Liver (tissue), 9 donors: ENCODE results near the gene HIF3A. TPM values are rescaled to one million over a fixed set of nuclear protein-coding genes. Genes with fewer than 3 reads are reported as not detected.
"Not testable (repeated sequence)": the region's sequence is repeated elsewhere in the genome, so short reads cannot be mapped to it uniquely, and the experiment has no call there.

Experiments
- DNase-seq: peaks from one replicate; pipeline ENCODE4 v3.0.0-alpha.2; 2017; ENCODE audit warnings: low spot score
- H3K27ac ChIP-seq, 2 donors: one replicate each; pipeline ENCODE4 v1.7.0; 2013; ENCODE audit warnings: inconsistent platforms in 2 of 2, low read length in 2 of 2, control low read depth in 1 of 2, low read depth in 1 of 2, mild to moderate bottlenecking in 1 of 2
- H3K27me3 ChIP-seq, 4 donors: one replicate each; pipeline versions ENCODE4 v1.6.1 to v1.7.0; 2013; ENCODE audit warnings: low read length in 3 of 4, inconsistent platforms in 1 of 4, mild to moderate bottlenecking in 1 of 4, moderate library complexity in 1 of 4; ENCODE audit not compliant: control insufficient read depth in 4 of 4, insufficient read depth in 4 of 4
- H3K36me3 ChIP-seq, 4 donors: one replicate each; pipeline versions ENCODE4 v1.6.1 to v1.7.0; 2013; ENCODE audit warnings: low read length in 3 of 4, mild to moderate bottlenecking in 3 of 4, low read depth in 1 of 4, moderate library complexity in 1 of 4; ENCODE audit not compliant: control insufficient read depth in 4 of 4, insufficient read depth in 3 of 4
- H3K4me1 ChIP-seq, 4 donors: one replicate each; pipeline versions ENCODE4 v1.6.1 to v1.7.0; 2013; ENCODE audit warnings: low read length in 3 of 4, mild to moderate bottlenecking in 3 of 4, moderate library complexity in 1 of 4; ENCODE audit not compliant: control insufficient read depth in 4 of 4, insufficient read depth in 4 of 4
- H3K4me3 ChIP-seq, 3 donors: one replicate each; pipeline versions ENCODE4 v1.6.1 to v1.7.0; 2013; ENCODE audit warnings: low read length in 3 of 3, control low read depth in 1 of 3, low read depth in 1 of 3, mild to moderate bottlenecking in 1 of 3
- H3K9ac ChIP-seq, 2 donors: one replicate each; pipeline ENCODE4 v1.7.0; 2013; ENCODE audit warnings: low read length in 2 of 2, mild to moderate bottlenecking in 2 of 2, moderate library complexity in 2 of 2, control low read depth in 1 of 2, low read depth in 1 of 2
- H3K9me3 ChIP-seq, 4 donors: one replicate each; pipeline versions ENCODE4 v1.6.1 to v1.7.0; 2013; ENCODE audit warnings: low read length in 3 of 4; ENCODE audit not compliant: control insufficient read depth in 4 of 4
- CTCF ChIP-seq: fragments of 150-350 bp; IDR thresholded peaks from 2 replicates; pipeline ENCODE4 v1.5.1; 2017; ENCODE audit warnings: improper control_type of control experiment, low read depth, low read length; ENCODE audit not compliant: missing input control
- FOXA1 ChIP-seq: IDR thresholded peaks from 2 replicates; pipeline ENCODE4 v1.6.1; 2016; ENCODE audit warnings: antibody characterized with exemption
- FOXA2 ChIP-seq: IDR thresholded peaks from 2 replicates; pipeline ENCODE4 v1.6.1; 2016; ENCODE audit warnings: antibody characterized with exemption
- HNF4A ChIP-seq, 2 donors: conservative IDR thresholded peaks; 2 replicates each; pipeline ENCODE4 v1.6.1; 2016; ENCODE audit warnings: antibody characterized with exemption in 2 of 2, mild to moderate bottlenecking in 2 of 2
- HNF4G ChIP-seq: IDR thresholded peaks from 2 replicates; pipeline ENCODE4 v1.6.1; 2016; ENCODE audit warnings: antibody characterized with exemption
- JUND ChIP-seq, 2 donors: IDR thresholded peaks; 2 replicates each; pipeline ENCODE4 v1.6.1; 2016; ENCODE audit warnings: antibody characterized with exemption in 2 of 2
- NR2F2 ChIP-seq: IDR thresholded peaks from 2 replicates; pipeline ENCODE4 v1.6.1; 2016; ENCODE audit warnings: antibody characterized with exemption
- RAD21 ChIP-seq, 2 donors: IDR thresholded peaks; 2 replicates each; pipeline ENCODE4 v1.6.1; 2016; ENCODE audit warnings: antibody characterized with exemption in 2 of 2, mild to moderate bottlenecking in 2 of 2
- RXRA ChIP-seq, 2 donors: IDR thresholded peaks; 2 replicates each; pipeline ENCODE4 v1.6.1; 2017 to 2018; ENCODE audit warnings: antibody characterized with exemption in 2 of 2, mild to moderate bottlenecking in 1 of 2
- ZBTB33 ChIP-seq: IDR thresholded peaks from 2 replicates; pipeline ENCODE4 v1.6.1; 2016; ENCODE audit warnings: antibody characterized with exemption
- WGBS: extraction: QIAGEN DNeasy Blood & Tissue Kit; methylation state at CpG from one replicate; pipeline ENCODE4 v1.1.7; 2013; 5-methylcytosine and 5-hydroxymethylcytosine counted together
- polyA plus RNA-seq, 2 donors: library from polyadenylated mRNA; stranded (reverse) in 1 of 2; unstranded in 1 of 2; fragments of 200-250 nt in 1 of 2; fragments of >200 nt in 1 of 2; fragmentation: Nextera tagmentation in 1 of 2; extraction: Ambion mirVana in 1 of 2; gene quantifications; one replicate each; pipeline versions ENCODE4 v1.2.1 to v1.2.3, GENCODE V29; 2013 to 2015
- total RNA-seq, 2 donors: library from RNA; depleted of rRNA; stranded (reverse); fragments of >200 nt; gene quantifications; one replicate each; pipeline ENCODE4 v1.2.3, GENCODE V29; 2014
- TF ChIP-seq, protein P1 (sequence below): IDR thresholded peaks from 2 replicates; pipeline ENCODE4 v1.6.1; 2016; ENCODE audit warnings: antibody characterized with exemption, mild to moderate bottlenecking
- donor health status: healthy.
- donor health status: healthy.
- donor health status: healthy.
- donor health status: healthy.
- donor health status: healthy.

The HIF3A gene
- total and polyA plus RNA-seq, 4 donors = 2.2 to 20.5 (median 6.8) TPM

DNA sequence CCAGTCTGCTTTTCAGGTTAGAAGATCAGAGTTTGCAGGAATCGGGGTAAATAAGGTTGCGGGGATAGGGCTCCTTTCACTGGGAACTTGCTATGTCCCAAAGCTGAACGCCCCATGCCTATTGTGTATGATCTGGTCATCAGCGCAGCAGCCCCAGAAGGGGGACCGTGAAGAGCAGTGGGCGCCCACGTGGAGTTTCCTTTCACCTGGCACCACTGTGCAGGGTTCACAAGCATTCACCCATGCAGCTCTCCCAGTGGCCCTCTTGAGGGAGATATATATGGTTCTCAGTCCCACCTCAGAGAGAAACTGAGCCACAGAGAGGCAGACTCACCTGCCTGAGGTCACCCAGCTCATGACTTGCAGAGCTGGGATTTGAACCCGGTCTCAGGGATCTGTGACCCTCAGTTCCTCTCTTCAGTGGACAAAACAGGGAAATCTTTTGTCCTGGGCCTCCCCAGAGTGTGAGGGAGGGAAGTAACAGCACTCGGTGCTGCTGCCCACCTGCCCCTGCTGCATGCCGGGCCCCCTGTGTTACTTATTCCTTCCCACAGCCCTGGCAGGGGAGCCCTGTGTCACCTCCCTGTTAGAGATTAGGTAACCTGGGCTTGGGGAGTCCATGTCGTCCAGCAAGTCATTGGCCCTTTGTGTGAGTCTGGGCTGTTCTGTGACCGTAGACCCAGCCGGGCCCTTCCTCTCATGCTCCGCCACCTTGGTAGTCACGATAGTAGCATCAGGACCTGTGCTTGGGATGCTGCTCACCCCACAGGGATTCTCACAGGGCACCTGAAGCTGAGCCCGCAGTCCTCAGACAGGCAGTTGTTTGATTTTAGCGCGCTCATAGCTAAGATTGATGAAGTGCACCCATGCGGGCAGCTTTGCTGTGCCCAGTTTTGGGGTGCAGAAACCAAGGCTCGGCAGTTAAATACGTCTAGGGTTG, 78.0 kb downstream of the HIF3A start:
- H3K9ac ChIP-seq = no peak overlapping the region
- H3K27me3 ChIP-seq = no peaks in the 10 kb centered on the region
- no peak overlapping the region for H3K4me3 ChIP-seq
- TF ChIP-seq CTCF = no peak
- no peak for TF ChIP-seq HNF4A (conservative IDR thresholded peaks at IDR 0.05)
- no peak for TF ChIP-seq HNF4G
- TF ChIP-seq, protein P1, sequence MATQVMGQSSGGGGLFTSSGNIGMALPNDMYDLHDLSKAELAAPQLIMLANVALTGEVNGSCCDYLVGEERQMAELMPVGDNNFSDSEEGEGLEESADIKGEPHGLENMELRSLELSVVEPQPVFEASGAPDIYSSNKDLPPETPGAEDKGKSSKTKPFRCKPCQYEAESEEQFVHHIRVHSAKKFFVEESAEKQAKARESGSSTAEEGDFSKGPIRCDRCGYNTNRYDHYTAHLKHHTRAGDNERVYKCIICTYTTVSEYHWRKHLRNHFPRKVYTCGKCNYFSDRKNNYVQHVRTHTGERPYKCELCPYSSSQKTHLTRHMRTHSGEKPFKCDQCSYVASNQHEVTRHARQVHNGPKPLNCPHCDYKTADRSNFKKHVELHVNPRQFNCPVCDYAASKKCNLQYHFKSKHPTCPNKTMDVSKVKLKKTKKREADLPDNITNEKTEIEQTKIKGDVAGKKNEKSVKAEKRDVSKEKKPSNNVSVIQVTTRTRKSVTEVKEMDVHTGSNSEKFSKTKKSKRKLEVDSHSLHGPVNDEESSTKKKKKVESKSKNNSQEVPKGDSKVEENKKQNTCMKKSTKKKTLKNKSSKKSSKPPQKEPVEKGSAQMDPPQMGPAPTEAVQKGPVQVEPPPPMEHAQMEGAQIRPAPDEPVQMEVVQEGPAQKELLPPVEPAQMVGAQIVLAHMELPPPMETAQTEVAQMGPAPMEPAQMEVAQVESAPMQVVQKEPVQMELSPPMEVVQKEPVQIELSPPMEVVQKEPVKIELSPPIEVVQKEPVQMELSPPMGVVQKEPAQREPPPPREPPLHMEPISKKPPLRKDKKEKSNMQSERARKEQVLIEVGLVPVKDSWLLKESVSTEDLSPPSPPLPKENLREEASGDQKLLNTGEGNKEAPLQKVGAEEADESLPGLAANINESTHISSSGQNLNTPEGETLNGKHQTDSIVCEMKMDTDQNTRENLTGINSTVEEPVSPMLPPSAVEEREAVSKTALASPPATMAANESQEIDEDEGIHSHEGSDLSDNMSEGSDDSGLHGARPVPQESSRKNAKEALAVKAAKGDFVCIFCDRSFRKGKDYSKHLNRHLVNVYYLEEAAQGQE = no peak
- no peak for TF ChIP-seq RXRA (IDR thresholded peaks at IDR 0.05)
- no peak for TF ChIP-seq FOXA2
- no peak for TF ChIP-seq FOXA1
- no peak for TF ChIP-seq RAD21 (IDR thresholded peaks at IDR 0.05)
- no peak for TF ChIP-seq ZBTB33
- TF ChIP-seq NR2F2 = no peak
- TF ChIP-seq JUND (IDR thresholded peaks at IDR 0.05) = no peak
- H3K9me3 ChIP-seq = no peaks in the 10 kb centered on the region
- peaks cover 0 to 18% (median 13%) of the 10 kb centered on the region in 4 donors for H3K36me3 ChIP-seq
- DNase-seq = no peak
- 91% methylated on average over 21 of the region's 21 CpGs for WGBS
- peaks cover 0 to 20% (median 9%) of the 10 kb centered on the region in 4 donors for H3K4me1 ChIP-seq
- H3K27ac ChIP-seq = no peak overlapping the region

- not testable (repeated sequence) for H3K9me3 ChIP-seq, H3K9ac ChIP-seq, H3K27ac ChIP-seq, DNase-seq, H3K27me3 ChIP-seq, H3K4me3 ChIP-seq
- peaks cover 0 to 19% (median 17%) of the 10 kb centered on the region in 4 donors for H3K36me3 ChIP-seq
- H3K4me1 ChIP-seq = peaks cover 0 to 20% (median 9%) of the 10 kb centered on the region in 4 donors
- WGBS = 96% methylated on average over 22 of the region's 22 CpGs
Observed at GRCh38 chr19:46375476-46376067, 78.7 kb downstream of the HIF3A start.
